Trophoblast cell (in vitro differentiated cells and primary cell): ENCODE data around the gene INPP4A.

Experiments
- DNase-seq, 2 donors: peaks; one replicate each; pipeline ENCODE4 v3.0.0-alpha.2; 2016
- H2AFZ ChIP-seq: 2 replicates; pipeline ENCODE4 v1.6.1; 2013; ENCODE audit warnings: low read length, moderate library complexity, mild to moderate bottlenecking; ENCODE audit not compliant: insufficient read depth, poor library complexity
- H2AK5ac ChIP-seq: 2 replicates; pipeline ENCODE4 v1.6.1; 2013; ENCODE audit warnings: mild to moderate bottlenecking, low read length
- H2BK120ac ChIP-seq: 2 replicates; pipeline ENCODE4 v1.6.1; 2013; ENCODE audit warnings: low read length, mild to moderate bottlenecking, moderate library complexity; ENCODE audit not compliant: insufficient read depth, poor library complexity
- H2BK12ac ChIP-seq: 2 replicates; pipeline ENCODE4 v1.6.1; 2013; ENCODE audit warnings: mild to moderate bottlenecking, low read length, moderate library complexity
- H2BK5ac ChIP-seq: 2 replicates; pipeline ENCODE4 v1.6.1; 2013; ENCODE audit warnings: low read length, low read depth, moderate library complexity, mild to moderate bottlenecking; ENCODE audit not compliant: poor library complexity
- H3K14ac ChIP-seq: 2 replicates; pipeline ENCODE4 v1.6.1; 2013; ENCODE audit warnings: mild to moderate bottlenecking, low read length
- H3K18ac ChIP-seq: 2 replicates; pipeline ENCODE4 v1.6.1; 2013; ENCODE audit warnings: mild to moderate bottlenecking, low read length
- H3K23ac ChIP-seq: 2 replicates; pipeline ENCODE4 v1.6.1; 2013; ENCODE audit warnings: low read length
- H3K27ac ChIP-seq: 2 replicates; pipeline ENCODE4 v1.5.1; 2013; ENCODE audit warnings: low read depth, mild to moderate bottlenecking, inconsistent platforms, low read length, moderate library complexity
- H3K27me3 ChIP-seq: 2 replicates; pipeline ENCODE4 v1.6.1; 2013; ENCODE audit warnings: inconsistent platforms, mild to moderate bottlenecking, low read length, moderate library complexity; ENCODE audit not compliant: insufficient read depth
- H3K36me3 ChIP-seq, 2 experiments: 1 replicate in 1 of 2; 2 replicates in 1 of 2; pipeline ENCODE4 v1.6.1; 2013; ENCODE audit warnings: low read length in 2 of 2, mild to moderate bottlenecking in 2 of 2, moderate library complexity in 1 of 2; ENCODE audit not compliant: insufficient read depth in 2 of 2, control insufficient read depth in 1 of 2
- H3K4ac ChIP-seq: 2 replicates; pipeline ENCODE4 v1.6.1; 2013; ENCODE audit warnings: low read depth, mild to moderate bottlenecking, low read length, moderate library complexity
- H3K4me1 ChIP-seq, 2 experiments: 1 replicate in 1 of 2; 2 replicates in 1 of 2; pipeline ENCODE4 v1.6.1; 2013; ENCODE audit warnings: low read length in 2 of 2, mild to moderate bottlenecking in 2 of 2, moderate library complexity in 1 of 2; ENCODE audit not compliant: insufficient read depth in 2 of 2, control insufficient read depth in 1 of 2
- H3K4me2 ChIP-seq: 2 replicates; pipeline ENCODE4 v1.6.1; 2013; ENCODE audit warnings: inconsistent platforms, mild to moderate bottlenecking, low read length, moderate library complexity
- H3K4me3 ChIP-seq: 2 replicates; pipeline ENCODE4 v1.5.1; 2013; ENCODE audit warnings: mild to moderate bottlenecking, low read depth, low read length, inconsistent platforms
- H3K79me1 ChIP-seq: one replicate; pipeline ENCODE4 v1.6.1; 2013; ENCODE audit warnings: low read length
- H3K79me2 ChIP-seq: 2 replicates; pipeline ENCODE4 v1.6.1; 2013; ENCODE audit warnings: low read length, mild to moderate bottlenecking; ENCODE audit not compliant: control insufficient read depth, insufficient read depth, poor library complexity
- H3K9ac ChIP-seq: 2 replicates; pipeline ENCODE4 v1.6.1; 2013; ENCODE audit warnings: mild to moderate bottlenecking, low read length
- H3K9me3 ChIP-seq: 2 replicates; pipeline ENCODE4 v1.6.1; 2013; ENCODE audit warnings: low read depth, mild to moderate bottlenecking, control low read depth, inconsistent platforms, low read length; ENCODE audit not compliant: insufficient read depth
- H4K12ac ChIP-seq: 2 replicates; pipeline ENCODE4 v1.6.1; 2013; ENCODE audit warnings: low read depth, mild to moderate bottlenecking, low read length, moderate library complexity
- H4K8ac ChIP-seq: 2 replicates; pipeline ENCODE4 v1.6.1; 2013; ENCODE audit warnings: low read depth, mild to moderate bottlenecking, low read length, moderate library complexity
- H4K91ac ChIP-seq: one replicate; pipeline ENCODE4 v1.6.1; 2013; ENCODE audit warnings: low read depth, mild to moderate bottlenecking, low read length, moderate library complexity
- WGBS: extraction: QIAGEN DNeasy Blood & Tissue Kit; methylation state at CpG from one replicate; pipeline ENCODE4 v1.1.7; 2013; ENCODE audit warnings: missing lambda C conversion rate; ENCODE audit not compliant: insufficient read length, insufficient coverage; ENCODE audit errors: extremely low coverage; 5-methylcytosine and 5-hydroxymethylcytosine counted together

INPP4A gene

GRCh38 chr2:98560256-98560771, 115.7 kb downstream of the INPP4A start:
- no CpG with 5 or more reads among the region's 9 CpGs for WGBS
- Histone ChIP-seq H3K4me3 (no peak overlapping the region), H3K4me2 (no peak overlapping the region), H2BK120ac (no peak overlapping the region), H3K18ac (no peak overlapping the region), H4K91ac (no peak overlapping the region), H3K79me1 (no peaks in the 10 kb centered on the region), H4K8ac (no peak overlapping the region), H3K4me1 (no peaks in the 10 kb centered on the region), H2BK5ac (no peak overlapping the region), H3K14ac (no peak overlapping the region), H3K9me3 (peaks cover 3% of the 10 kb centered on the region), H3K79me2 (no peaks in the 10 kb centered on the region), H3K4ac (no peak overlapping the region), H2AK5ac (no peak overlapping the region), H2BK12ac (no peak overlapping the region), H3K9ac (no peak overlapping the region), H4K12ac (no peak overlapping the region), H3K27me3 (no peaks in the 10 kb centered on the region), H2AFZ (no peak overlapping the region), H3K36me3 (peaks cover 18 to 28% of the 10 kb centered on the region in 2 experiments), H3K27ac (no peak overlapping the region), H3K23ac (no peak overlapping the region)
- DNase-seq = no peak

GRCh38 chr2:98561018-98561417, 116.4 kb downstream of the INPP4A start:
- Histone ChIP-seq H3K4me3 (no peak overlapping the region), H3K9ac (no peak overlapping the region), H2BK12ac (no peak overlapping the region), H3K9me3 (no peaks in the 10 kb centered on the region), H2BK120ac (no peak overlapping the region), H3K79me2 (no peaks in the 10 kb centered on the region), H3K4ac (no peak overlapping the region), H2BK5ac (no peak overlapping the region), H3K23ac (no peak overlapping the region), H3K27ac (no peak overlapping the region), H3K18ac (no peak overlapping the region), H3K79me1 (no peaks in the 10 kb centered on the region), H4K12ac (no peak overlapping the region), H2AFZ (no peak overlapping the region), H3K36me3 (peaks cover 20 to 30% of the 10 kb centered on the region in 2 experiments), H3K14ac (no peak overlapping the region), H4K8ac (no peak overlapping the region), H4K91ac (no peak overlapping the region), H3K4me2 (no peak overlapping the region), H2AK5ac (no peak overlapping the region), H3K27me3 (no peaks in the 10 kb centered on the region), H3K4me1 (no peaks in the 10 kb centered on the region)
- no CpG with 5 or more reads among the region's 9 CpGs for WGBS
- DNase-seq = no peak

GRCh38 chr2:98561902-98562695, 117.4 kb downstream of the INPP4A start:
- peaks cover 22 to 32% of the 10 kb centered on the region in 2 experiments for H3K36me3 ChIP-seq
- H3K14ac ChIP-seq = no peak overlapping the region
- no CpG with 5 or more reads among the region's 13 CpGs for WGBS
- H4K8ac ChIP-seq = no peak overlapping the region
- H3K79me2 ChIP-seq = no peaks in the 10 kb centered on the region
- no peak overlapping the region for H4K91ac ChIP-seq
- H2BK12ac ChIP-seq = no peak overlapping the region
- no peak overlapping the region for H3K4me3 ChIP-seq
- no peak for DNase-seq
- no peaks in the 10 kb centered on the region for H3K4me1 ChIP-seq
- no peak overlapping the region for H2AFZ ChIP-seq
- no peaks in the 10 kb centered on the region for H3K27me3 ChIP-seq
- no peaks in the 10 kb centered on the region for H3K79me1 ChIP-seq
- H2BK120ac ChIP-seq = no peak overlapping the region
- no peak overlapping the region for H3K27ac ChIP-seq
- no peak overlapping the region for H4K12ac ChIP-seq
- H3K18ac ChIP-seq = no peak overlapping the region
- H3K4ac ChIP-seq = no peak overlapping the region
- H3K9ac ChIP-seq = no peak overlapping the region
- no peak overlapping the region for H3K4me2 ChIP-seq
- H2BK5ac ChIP-seq = no peak overlapping the region
- no peak overlapping the region for H3K23ac ChIP-seq
- H3K9me3 ChIP-seq = no peaks in the 10 kb centered on the region
- H2AK5ac ChIP-seq = no peak overlapping the region

- Histone ChIP-seq H3K27me3 (no peaks in the 10 kb centered on the region), H2BK12ac (no peak overlapping the region), H4K12ac (no peak overlapping the region), H2BK120ac (no peak overlapping the region), H3K4me2 (no peak overlapping the region), H3K79me1 (no peaks in the 10 kb centered on the region), H3K79me2 (no peaks in the 10 kb centered on the region), H4K91ac (no peak overlapping the region), H3K4me3 (no peak overlapping the region), H3K36me3 (peaks cover 27 to 38% of the 10 kb centered on the region in 2 experiments), H2AFZ (no peak overlapping the region), H3K9me3 (no peaks in the 10 kb centered on the region), H2BK5ac (no peak overlapping the region), H3K4ac (no peak overlapping the region), H3K23ac (no peak overlapping the region), H3K9ac (no peak overlapping the region), H3K4me1 (no peaks in the 10 kb centered on the region), H3K14ac (no peak overlapping the region), H3K27ac (no peak overlapping the region), H4K8ac (no peak overlapping the region), H2AK5ac (no peak overlapping the region), H3K18ac (no peak overlapping the region)
- no peak for DNase-seq
- no CpG with 5 or more reads among the region's 13 CpGs for WGBS
Measured at GRCh38 chr2:98563394-98563793, 118.7 kb downstream of the INPP4A start.
